Breast epithelium (tissue), 4 donors: ENCODE data around the gene NFIB. TPM values are rescaled to one million over a fixed set of nuclear protein-coding genes. Genes with fewer than 3 reads are reported as not detected.

Source experiments
- DNase-seq, 2 donors: peaks; one replicate each; pipeline ENCODE4 v3.0.0-alpha.2; 2019; ENCODE audit warnings: low spot score in 2 of 2
- H3K27ac ChIP-seq, 2 donors: fragments of 200-600 bp; sonication (generic) in 1 of 2; one replicate each; pipeline ENCODE4 v1.5.1; 2016 to 2019; ENCODE audit warnings: mild to moderate bottlenecking in 1 of 2
- H3K27me3 ChIP-seq, 2 donors: fragments of 200-600 bp; sonication (generic) in 1 of 2; one replicate each; pipeline versions ENCODE4 v1.5.1 to v1.6.0; 2017 to 2019; ENCODE audit warnings: control low read depth in 1 of 2, mild to moderate bottlenecking in 1 of 2
- H3K36me3 ChIP-seq: fragments of 200-600 bp; one replicate; pipeline ENCODE4 v1.5.1; 2019
- H3K4me1 ChIP-seq, 2 donors: fragments of 200-600 bp; sonication (generic); one replicate each; pipeline ENCODE4 v1.5.1; 2016 to 2019; ENCODE audit warnings: control low read depth in 1 of 2
- H3K4me3 ChIP-seq, 3 donors: fragments of 200-600 bp; sonication (generic); 1 replicate in 2 of 3; 2 replicates in 1 of 3; pipeline ENCODE4 v1.5.1; 2016 to 2019; ENCODE audit warnings: mild to moderate bottlenecking in 3 of 3, moderate library complexity in 2 of 3
- H3K9me3 ChIP-seq, 2 donors: fragments of 200-600 bp; sonication (generic) in 1 of 2; one replicate each; pipeline ENCODE4 v1.5.1; 2016 to 2019; ENCODE audit warnings: control low read depth in 1 of 2
- CTCF ChIP-seq, 3 donors: fragments of 450-650 bp; IDR thresholded peaks; one replicate each; pipeline ENCODE4 v1.5.1; 2016 to 2017; ENCODE audit warnings: antibody characterized with exemption in 3 of 3, mild to moderate bottlenecking in 3 of 3, moderate library complexity in 3 of 3
- POLR2A ChIP-seq: fragments of 450-650 bp; IDR thresholded peaks from one replicate; pipeline ENCODE4 v1.6.1; 2016; ENCODE audit warnings: antibody characterized with exemption, mild to moderate bottlenecking, moderate library complexity
- POLR2AphosphoS5 ChIP-seq, 3 donors: sonication (generic); formaldehyde crosslinking; IDR thresholded peaks; one replicate each; pipeline ENCODE4 v1.6.1; 2017; ENCODE audit warnings: antibody characterized with exemption in 3 of 3
- intact Hi-C: fragments of 100-400 bp; cut with DNase I; formaldehyde crosslinking; loops from one replicate; pipeline ENCODE4 v1.15.1; 2023; ENCODE audit warnings: low total_unique reads
- total RNA-seq, 3 donors: library from RNA; depleted of rRNA; stranded (reverse); fragments of >200 nt; gene quantifications; one replicate each; pipeline ENCODE4 v1.1.0, GENCODE V29; 2016

The NFIB gene
- total RNA-seq, 3 donors from 2014 or later: 95.2 to 237 (median 105) TPM

GRCh38 chr9:14340994-14341393 is 27.1 kb upstream of the NFIB start:
- Histone ChIP-seq H3K27me3 (peaks cover 0 to 4% of the 10 kb centered on the region in 2 donors), H3K36me3 (no peaks in the 10 kb centered on the region), H3K27ac (peak overlapping the region; percentile 60 to 79), H3K4me1 (peaks cover 0 to 3% of the 10 kb centered on the region in 2 donors), H3K4me3 (no peak overlapping the region), H3K9me3 (no peaks in the 10 kb centered on the region)
- no peak for DNase-seq
- no peak for TF ChIP-seq POLR2A
- TF ChIP-seq POLR2AphosphoS5 (IDR thresholded peaks at IDR 0.05): no peak
- no peak for TF ChIP-seq CTCF (IDR thresholded peaks at IDR 0.05)
- intact Hi-C loops: loop anchor here (10.0 kb wide), 1 partner anchor 906 kb away; no protein-coding TSS in a partner anchor

GRCh38 chr9:14340219-14340873 is 26.4 kb upstream of the NFIB start:
- Histone ChIP-seq H3K4me1 (peaks cover 0 to 3% of the 10 kb centered on the region in 2 donors), H3K27ac (peak overlapping the region; percentile 60 to 79), H3K27me3 (no peaks in the 10 kb centered on the region), H3K4me3 (no peak overlapping the region), H3K9me3 (no peaks in the 10 kb centered on the region), H3K36me3 (no peaks in the 10 kb centered on the region)
- DNase-seq: no peak
- TF ChIP-seq CTCF (IDR thresholded peaks at IDR 0.05) (no peak), POLR2AphosphoS5 (IDR thresholded peaks at IDR 0.05) (no peak), POLR2A (no peak)
- intact Hi-C loops: loop anchor here (10.0 kb wide), 1 partner anchor 906 kb away; no protein-coding TSS in a partner anchor

- H3K4me3 ChIP-seq: no peak overlapping the region
- no peaks in the 10 kb centered on the region for H3K36me3 ChIP-seq
- H3K27me3 ChIP-seq: no peaks in the 10 kb centered on the region
- peaks cover 0 to 3% of the 10 kb centered on the region in 2 donors for H3K4me1 ChIP-seq
- intact Hi-C loops: loop anchor here (10.0 kb wide), 1 partner anchor 905 kb away; no protein-coding TSS in a partner anchor
- peak overlapping the region in 1 of 2 donors; percentile 60 for H3K27ac ChIP-seq
- no peaks in the 10 kb centered on the region for H3K9me3 ChIP-seq
- DNase-seq: no peak
- TF ChIP-seq POLR2AphosphoS5 (IDR thresholded peaks at IDR 0.05): no peak
- no peak for TF ChIP-seq CTCF (IDR thresholded peaks at IDR 0.05)
- no peak for TF ChIP-seq POLR2A
These were observed 25.8 kb upstream of the NFIB start for GRCh38 chr9:14339746-14340145.

GRCh38 chr9:14337615-14338014 is 23.7 kb upstream of the NFIB start:
- Histone ChIP-seq H3K9me3 (no peaks in the 10 kb centered on the region), H3K4me3 (no peak overlapping the region), H3K4me1 (peaks cover 0 to 3% of the 10 kb centered on the region in 2 donors), H3K36me3 (no peaks in the 10 kb centered on the region), H3K27me3 (no peaks in the 10 kb centered on the region), H3K27ac (no peak overlapping the region)
- DNase-seq: no peak
- no peak for TF ChIP-seq POLR2A
- no peak for TF ChIP-seq CTCF (IDR thresholded peaks at IDR 0.05)
- no peak for TF ChIP-seq POLR2AphosphoS5 (IDR thresholded peaks at IDR 0.05)
- intact Hi-C loops: no loop called here

- Histone ChIP-seq H3K27me3 (no peaks in the 10 kb centered on the region), H3K36me3 (no peaks in the 10 kb centered on the region), H3K4me3 (no peak overlapping the region), H3K27ac (no peak overlapping the region), H3K4me1 (peaks cover 0 to 3% of the 10 kb centered on the region in 2 donors), H3K9me3 (no peaks in the 10 kb centered on the region)
- no peak for DNase-seq
- intact Hi-C loops: no loop called here
- TF ChIP-seq POLR2A (no peak), POLR2AphosphoS5 (IDR thresholded peaks at IDR 0.05) (no peak), CTCF (IDR thresholded peaks at IDR 0.05) (no peak)
These were observed 22.3 kb upstream of the NFIB start for GRCh38 chr9:14336244-14336643.
